Gastrocnemius medialis (tissue), 4 donors: ENCODE results near the gene SLC26A8.

ENCODE experiments used
- POLR2A ChIP-seq, 2 donors: fragments of 450-650 bp; IDR thresholded peaks; one replicate each; pipeline ENCODE4 v1.6.1; 2017; ENCODE audit warnings: antibody characterized with exemption in 2 of 2, mild to moderate bottlenecking in 2 of 2, moderate library complexity in 2 of 2
- TF ChIP-seq, protein P1 (sequence below), 5 experiments: fragments of 450-650 bp in 3 of 5; fragments of 200-600 bp in 2 of 5; sonication (generic) in 2 of 5; IDR thresholded peaks in 4 of 5; conservative IDR thresholded peaks in 1 of 5; 1 replicate in 4 of 5; 2 replicates in 1 of 5; pipeline ENCODE4 v1.5.1; 2016 to 2019; ENCODE audit warnings: antibody characterized with exemption in 5 of 5, mild to moderate bottlenecking in 3 of 5, moderate library complexity in 3 of 5

DNA sequence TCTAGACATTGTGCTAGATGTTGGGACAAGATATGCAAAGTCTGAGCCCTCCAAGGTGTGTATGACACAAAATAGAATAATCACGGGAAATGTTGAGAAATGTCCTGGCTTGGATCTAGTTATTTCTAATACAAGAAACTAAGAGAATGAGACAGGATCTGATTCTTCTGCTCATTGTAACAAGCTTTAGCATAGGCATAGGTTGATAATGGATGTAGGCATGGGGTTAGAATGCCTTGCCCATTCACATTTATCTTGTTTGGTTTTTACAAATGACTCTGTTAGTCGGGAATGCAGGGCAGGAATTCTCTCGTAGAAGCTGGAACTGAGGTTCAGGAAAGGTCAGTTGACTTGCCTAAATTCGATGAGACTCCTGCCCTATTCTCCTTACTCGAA is 1.5 kb upstream of the SLC26A8 start:
- TF ChIP-seq, protein P1, sequence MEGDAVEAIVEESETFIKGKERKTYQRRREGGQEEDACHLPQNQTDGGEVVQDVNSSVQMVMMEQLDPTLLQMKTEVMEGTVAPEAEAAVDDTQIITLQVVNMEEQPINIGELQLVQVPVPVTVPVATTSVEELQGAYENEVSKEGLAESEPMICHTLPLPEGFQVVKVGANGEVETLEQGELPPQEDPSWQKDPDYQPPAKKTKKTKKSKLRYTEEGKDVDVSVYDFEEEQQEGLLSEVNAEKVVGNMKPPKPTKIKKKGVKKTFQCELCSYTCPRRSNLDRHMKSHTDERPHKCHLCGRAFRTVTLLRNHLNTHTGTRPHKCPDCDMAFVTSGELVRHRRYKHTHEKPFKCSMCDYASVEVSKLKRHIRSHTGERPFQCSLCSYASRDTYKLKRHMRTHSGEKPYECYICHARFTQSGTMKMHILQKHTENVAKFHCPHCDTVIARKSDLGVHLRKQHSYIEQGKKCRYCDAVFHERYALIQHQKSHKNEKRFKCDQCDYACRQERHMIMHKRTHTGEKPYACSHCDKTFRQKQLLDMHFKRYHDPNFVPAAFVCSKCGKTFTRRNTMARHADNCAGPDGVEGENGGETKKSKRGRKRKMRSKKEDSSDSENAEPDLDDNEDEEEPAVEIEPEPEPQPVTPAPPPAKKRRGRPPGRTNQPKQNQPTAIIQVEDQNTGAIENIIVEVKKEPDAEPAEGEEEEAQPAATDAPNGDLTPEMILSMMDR (IDR thresholded peaks at IDR 0.05 in 4 of 5, conservative IDR thresholded peaks at IDR 0.05 in 1 of 5), result no peak
- no peak for TF ChIP-seq POLR2A (IDR thresholded peaks at IDR 0.05)
